Measurements from ENCODE around the gene CPSF6.

CPSF6 gene

GRCh38 chr12:69241438-69242092 lies 2.2 kb downstream of the CPSF6 start:
- peak overlapping the region; percentile 97 for H3K4me3 ChIP-seq (ENCODE audit: low read length)
- peak overlapping the region; percentile 78 for H3K4me2 ChIP-seq (ENCODE audit: low read length)
- no peak overlapping the region for H3K27ac ChIP-seq (ENCODE audit: low read length)
- peaks cover 75% of the 10 kb centered on the region for H3K79me2 ChIP-seq (ENCODE audit: low read length)
- no peaks in the 10 kb centered on the region for H3K9me3 ChIP-seq (ENCODE audit: insufficient read depth, low read length)
- H4K20me1 ChIP-seq (ENCODE audit: insufficient read depth, low read length): peaks cover 63% of the 10 kb centered on the region
- H3K4me1 ChIP-seq (ENCODE audit: low read length): peaks cover 44% of the 10 kb centered on the region
- no peaks in the 10 kb centered on the region for H3K27me3 ChIP-seq (ENCODE audit: low read depth, low read length)
- peak overlapping the region; percentile 95 for H3K9ac ChIP-seq (ENCODE audit: low read length)
- TF ChIP-seq EZH2phosphoT487 (IDR thresholded peaks at IDR 0.05; ENCODE audit: low read depth) (no peak), CTCF (IDR thresholded peaks at IDR 0.05; ENCODE audit: low read depth, low read length) (no peak)
- H3K36me3 ChIP-seq (replicated peaks; ENCODE audit: low read depth, low read length): peaks cover 7% of the 10 kb centered on the region
- H2AFZ ChIP-seq (ENCODE audit: low read depth, low read length): no peak overlapping the region

GRCh38 chr12:69243099-69244084 lies 4.0 kb downstream of the CPSF6 start:
- H3K27ac ChIP-seq (ENCODE audit: low read length): peak overlapping the region; percentile 69
- peaks cover 60% of the 10 kb centered on the region for H3K4me1 ChIP-seq (ENCODE audit: low read length)
- peak overlapping the region; percentile 37; the same call in 1 of the 2 replicates for H3K9ac ChIP-seq (ENCODE audit: low read length)
- peaks cover 81% of the 10 kb centered on the region for H4K20me1 ChIP-seq (ENCODE audit: insufficient read depth, low read length)
- peaks cover 16% of the 10 kb centered on the region for H3K36me3 ChIP-seq (replicated peaks; ENCODE audit: low read depth, low read length)
- no peaks in the 10 kb centered on the region for H3K27me3 ChIP-seq (ENCODE audit: low read depth, low read length)
- H3K79me2 ChIP-seq (ENCODE audit: low read length): peaks cover 94% of the 10 kb centered on the region
- H2AFZ ChIP-seq (ENCODE audit: low read depth, low read length): no peak overlapping the region
- H3K4me2 ChIP-seq (ENCODE audit: low read length): peak overlapping the region; percentile 78
- TF ChIP-seq CTCF (IDR thresholded peaks at IDR 0.05; ENCODE audit: low read depth, low read length): no peak
- TF ChIP-seq EZH2phosphoT487 (IDR thresholded peaks at IDR 0.05; ENCODE audit: low read depth): no peak
- no peaks in the 10 kb centered on the region for H3K9me3 ChIP-seq (ENCODE audit: insufficient read depth, low read length)
- peak overlapping the region; percentile 97 for H3K4me3 ChIP-seq (ENCODE audit: low read length)

- peaks cover 60% of the 10 kb centered on the region for H3K4me1 ChIP-seq (ENCODE audit: low read length)
- H4K20me1 ChIP-seq (ENCODE audit: insufficient read depth, low read length): peaks cover 90% of the 10 kb centered on the region
- H2AFZ ChIP-seq (ENCODE audit: low read depth, low read length): no peak overlapping the region
- H3K9me3 ChIP-seq (ENCODE audit: insufficient read depth, low read length): no peaks in the 10 kb centered on the region
- no peak for TF ChIP-seq EZH2phosphoT487 (IDR thresholded peaks at IDR 0.05; ENCODE audit: low read depth)
- no peak for TF ChIP-seq CTCF (IDR thresholded peaks at IDR 0.05; ENCODE audit: low read depth, low read length)
- H3K79me2 ChIP-seq (ENCODE audit: low read length): peaks cover 98% of the 10 kb centered on the region
- peaks cover 27% of the 10 kb centered on the region for H3K36me3 ChIP-seq (replicated peaks; ENCODE audit: low read depth, low read length)
- 0 out of 2 replicates have a peak overlapping the region, but pooled peaks have one; percentile 15 for H3K27ac ChIP-seq (ENCODE audit: low read length)
- H3K4me3 ChIP-seq (ENCODE audit: low read length): no peak overlapping the region
- H3K4me2 ChIP-seq (ENCODE audit: low read length): peak overlapping the region; percentile 6; the same call in 1 of the 2 replicates
- no peak overlapping the region for H3K9ac ChIP-seq (ENCODE audit: low read length)
- no peaks in the 10 kb centered on the region for H3K27me3 ChIP-seq (ENCODE audit: low read depth, low read length)
Measured at GRCh38 chr12:69247268-69248018, 8.1 kb downstream of the CPSF6 start.
